Measurements from ENCODE around the gene VWA8. TPM values are rescaled to one million over a fixed set of nuclear protein-coding genes. Genes with fewer than 3 reads are reported as not detected.
"Not testable (repeated sequence)": the region's sequence is repeated elsewhere in the genome, so short reads cannot be mapped to it uniquely, and the experiment has no call there.

The VWA8 gene
- total and polyA plus RNA-seq, 4 donors, result 7.1 to 50.3 (median 12.4) TPM

DNA sequence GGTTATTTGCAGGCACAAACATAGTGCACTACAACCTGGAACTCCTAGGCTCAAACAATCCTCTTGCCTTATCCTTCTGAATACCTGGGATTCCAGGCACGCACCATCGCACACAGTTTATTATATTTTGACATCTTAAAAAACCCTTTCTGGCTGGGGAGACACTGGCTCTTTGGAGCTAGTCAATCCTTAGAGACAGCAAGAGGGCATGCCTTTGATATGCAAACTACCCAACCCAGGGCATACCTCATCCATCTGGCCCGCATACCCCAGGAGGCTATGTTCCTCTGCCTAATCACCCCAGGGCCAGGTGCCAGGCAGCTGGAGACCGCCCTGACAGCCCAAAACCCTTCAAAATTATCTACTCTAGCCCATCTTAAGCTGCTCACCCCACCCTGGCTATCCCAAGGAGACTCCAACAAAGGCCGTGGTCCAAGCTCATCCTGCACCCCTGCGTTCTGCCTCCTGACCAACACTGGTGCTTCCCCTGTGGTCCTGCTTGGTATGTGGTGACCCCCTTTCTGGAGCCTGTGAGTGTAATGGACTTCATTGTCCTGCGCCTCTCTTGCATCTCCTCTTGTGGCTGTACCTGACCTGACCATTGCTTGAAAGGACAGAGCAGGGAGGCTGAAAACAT, 417.1 kb downstream of the VWA8 start:
- Histone ChIP-seq H3K27me3 (ENCODE audit: control insufficient read depth in 4 of 4, insufficient read depth in 4 of 4, low read length in 3 of 4) (no peaks in the 10 kb centered on the region), H3K9me3 (ENCODE audit: control insufficient read depth in 4 of 4, low read length in 3 of 4) (no peaks in the 10 kb centered on the region), H3K4me3 (ENCODE audit: low read depth in 1 of 3, low read length in 3 of 3) (no peak overlapping the region), H3K4me1 (ENCODE audit: control insufficient read depth in 4 of 4, insufficient read depth in 4 of 4, low read length in 3 of 4) (no peaks in the 10 kb centered on the region), H3K9ac (ENCODE audit: low read depth in 1 of 2, low read length in 2 of 2) (no peak overlapping the region), H3K36me3 (ENCODE audit: control insufficient read depth in 4 of 4, insufficient read depth in 3 of 4, low read depth in 1 of 4, low read length in 3 of 4) (no peaks in the 10 kb centered on the region), H3K27ac (ENCODE audit: low read depth in 1 of 2, low read length in 2 of 2) (no peak overlapping the region)
- 81% methylated on average over 7 of the region's 7 CpGs for WGBS
- DNase-seq (ENCODE audit: low spot score), result no peak
- no peak for TF ChIP-seq NR2F2 (IDR thresholded peaks at IDR 0.05)
- no peak for TF ChIP-seq GABPA (IDR thresholded peaks at IDR 0.05 in 1 of 2, conservative IDR thresholded peaks at IDR 0.05 in 1 of 2)
- TF ChIP-seq ZBTB33 (IDR thresholded peaks at IDR 0.05), result no peak
- TF ChIP-seq MAX (IDR thresholded peaks at IDR 0.05), result no peak
- no peak for TF ChIP-seq FOXA1 (IDR thresholded peaks at IDR 0.05)
- no peak for TF ChIP-seq SP1 (IDR thresholded peaks at IDR 0.05)
- TF ChIP-seq HNF4G (IDR thresholded peaks at IDR 0.05), result no peak
- TF ChIP-seq RXRA (IDR thresholded peaks at IDR 0.05), result no peak
- TF ChIP-seq TAF1 (conservative IDR thresholded peaks at IDR 0.05), result no peak
- TF ChIP-seq EGR1 (IDR thresholded peaks at IDR 0.05; ENCODE audit: low read depth in 2 of 2), result no peak
- no peak for TF ChIP-seq REST (IDR thresholded peaks at IDR 0.05)
- no peak for TF ChIP-seq HNF4A (conservative IDR thresholded peaks at IDR 0.05)
- TF ChIP-seq RAD21 (IDR thresholded peaks at IDR 0.05), result no peak
- TF ChIP-seq YY1 (IDR thresholded peaks at IDR 0.05), result no peak
- no peak for TF ChIP-seq FOXA2 (IDR thresholded peaks at IDR 0.05)
- no peak for TF ChIP-seq CTCF (IDR thresholded peaks at IDR 0.05; ENCODE audit: low read depth, low read length, missing input control)

GRCh38 chr13:41542799-41543198, 418.1 kb downstream of the VWA8 start:
- H3K4me1 ChIP-seq (ENCODE audit: control insufficient read depth in 4 of 4, insufficient read depth in 4 of 4, low read length in 3 of 4); H3K36me3 ChIP-seq (ENCODE audit: control insufficient read depth in 4 of 4, insufficient read depth in 3 of 4, low read depth in 1 of 4, low read length in 3 of 4); DNase-seq (ENCODE audit: low spot score); H3K4me3 ChIP-seq (ENCODE audit: low read depth in 1 of 3, low read length in 3 of 3); H3K9ac ChIP-seq (ENCODE audit: low read depth in 1 of 2, low read length in 2 of 2); H3K9me3 ChIP-seq (ENCODE audit: control insufficient read depth in 4 of 4, low read length in 3 of 4); H3K27ac ChIP-seq (ENCODE audit: low read depth in 1 of 2, low read length in 2 of 2); H3K27me3 ChIP-seq (ENCODE audit: control insufficient read depth in 4 of 4, insufficient read depth in 4 of 4, low read length in 3 of 4): not testable (repeated sequence)
- 88% methylated on average over 3 of the region's 3 CpGs for WGBS
